Umbilical cord (tissue), 2 donors: ENCODE results near the gene SERINC5. TPM values are rescaled to one million over a fixed set of nuclear protein-coding genes. Genes with fewer than 3 reads are reported as not detected.
"Not testable (repeated sequence)": the region's sequence is repeated elsewhere in the genome, so short reads cannot be mapped to it uniquely, and the experiment has no call there.

ENCODE experiments used
- DNase-seq: peaks from one replicate; pipeline ENCODE4 v3.0.0-alpha.2; 2015; ENCODE audit warnings: low spot score
- total RNA-seq: library from RNA; depleted of rRNA; stranded (reverse); fragments of >200 nt; gene quantifications from one replicate; pipeline ENCODE4 v1.2.3, GENCODE V29; 2014; ENCODE audit warnings: low replicate concordance; ENCODE audit not compliant: insufficient read depth

Gene SERINC5
- total RNA-seq, 1 donor from 2014 or later: 17.1 TPM

DNA sequence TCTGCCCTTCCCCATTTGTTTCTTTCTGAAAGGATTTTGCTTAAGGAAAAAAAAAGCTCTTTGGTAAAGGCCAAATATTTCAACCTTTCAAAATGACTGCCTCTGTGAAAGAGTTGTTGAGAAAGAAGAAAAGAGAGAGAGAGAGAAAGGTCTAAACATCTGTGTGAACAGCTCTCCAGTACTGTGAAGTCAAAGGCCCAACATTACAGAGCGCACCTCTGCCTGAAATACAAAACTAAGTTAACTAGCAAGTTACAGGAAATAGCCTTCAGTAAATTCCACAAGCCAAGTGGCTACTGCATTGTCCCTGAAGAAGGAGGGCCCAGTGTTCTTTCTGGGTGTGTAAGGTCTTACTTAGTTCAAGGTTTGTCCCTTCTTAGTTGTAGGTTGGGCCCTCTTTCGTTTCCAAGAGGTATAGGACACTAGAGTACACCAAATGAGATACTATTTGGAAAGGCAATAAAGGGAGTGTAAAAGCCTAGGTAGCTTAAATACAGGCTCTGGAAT lies 116.3 kb downstream of the SERINC5 start:
- no peak for DNase-seq

DNA sequence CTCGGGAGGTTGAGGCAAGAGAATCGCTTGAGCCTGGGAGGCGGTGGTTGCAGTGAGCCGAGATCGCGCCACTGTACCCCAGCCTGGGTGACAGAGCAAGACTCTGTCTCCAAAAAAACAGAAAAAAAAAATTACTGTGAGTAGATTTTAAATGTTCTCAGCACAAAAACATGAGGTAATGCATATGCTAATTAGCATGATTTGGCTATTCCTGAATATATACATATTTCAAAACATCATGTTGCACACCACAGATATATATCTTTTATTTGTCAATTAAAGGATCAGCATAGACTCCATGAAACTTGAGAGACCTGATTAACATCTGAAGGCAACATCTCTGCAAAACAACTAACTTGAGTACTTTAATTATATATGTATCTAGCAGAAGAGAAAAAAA lies 117.4 kb downstream of the SERINC5 start:
- DNase-seq: no peak

DNA sequence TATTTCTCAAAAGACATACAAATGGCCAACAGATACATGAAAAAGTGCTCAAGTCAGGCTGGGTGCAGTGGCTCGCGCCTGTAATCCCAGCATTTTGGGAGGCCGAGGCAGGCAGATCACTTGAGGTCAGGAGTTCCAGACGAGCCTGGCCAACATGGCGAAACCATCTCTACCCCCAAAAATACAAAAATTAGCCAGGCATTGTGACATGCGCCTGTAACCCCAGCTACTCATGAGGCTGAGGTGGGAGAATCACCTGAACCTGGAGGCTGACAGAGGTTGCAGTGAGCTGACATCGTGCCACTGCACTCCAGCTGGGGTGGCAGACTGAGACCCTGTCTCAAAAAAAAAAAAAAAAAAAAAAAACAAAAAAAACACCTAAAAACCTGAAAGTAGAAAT lies 119.0 kb downstream of the SERINC5 start:
- not testable (repeated sequence) for DNase-seq

DNA sequence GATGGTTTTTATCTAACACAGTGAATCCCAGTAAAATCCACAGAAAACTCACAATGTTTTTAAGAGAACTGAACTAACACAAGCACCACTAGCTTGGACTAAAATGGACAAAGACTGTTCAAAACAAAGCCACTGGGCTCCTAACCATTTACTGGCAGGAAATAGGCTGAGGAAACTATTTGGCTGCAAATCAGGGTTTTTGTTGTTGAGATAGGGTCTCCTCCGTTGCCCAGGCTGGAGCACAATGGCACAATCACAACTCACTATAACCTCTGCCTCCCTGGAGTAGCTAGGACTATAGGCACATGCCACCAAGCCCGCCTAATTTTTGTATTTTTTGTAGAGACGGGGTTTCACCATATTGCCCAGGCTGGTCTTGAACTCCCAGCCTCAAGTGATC lies 121.0 kb downstream of the SERINC5 start:
- no peak for DNase-seq

DNA sequence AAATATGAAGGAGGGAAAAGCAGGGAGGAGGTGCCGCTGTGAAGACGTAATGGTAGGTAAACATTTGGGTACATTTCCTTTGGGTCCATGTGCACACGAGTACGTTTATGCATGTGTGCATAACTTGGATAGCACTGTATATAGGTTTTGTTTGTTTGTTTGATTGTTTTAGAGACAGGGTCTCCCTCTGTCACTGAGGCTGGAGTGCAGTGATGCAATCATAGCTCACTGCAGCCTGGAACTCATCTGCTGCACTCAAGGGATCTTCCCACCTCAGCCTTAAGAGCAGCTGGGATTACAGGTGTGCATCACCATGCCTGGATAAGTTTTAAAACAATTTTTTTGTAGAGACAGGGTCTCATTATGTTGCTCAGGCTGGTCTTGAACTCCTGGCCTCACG lies 126.7 kb downstream of the SERINC5 start:
- no peak for DNase-seq

DNA sequence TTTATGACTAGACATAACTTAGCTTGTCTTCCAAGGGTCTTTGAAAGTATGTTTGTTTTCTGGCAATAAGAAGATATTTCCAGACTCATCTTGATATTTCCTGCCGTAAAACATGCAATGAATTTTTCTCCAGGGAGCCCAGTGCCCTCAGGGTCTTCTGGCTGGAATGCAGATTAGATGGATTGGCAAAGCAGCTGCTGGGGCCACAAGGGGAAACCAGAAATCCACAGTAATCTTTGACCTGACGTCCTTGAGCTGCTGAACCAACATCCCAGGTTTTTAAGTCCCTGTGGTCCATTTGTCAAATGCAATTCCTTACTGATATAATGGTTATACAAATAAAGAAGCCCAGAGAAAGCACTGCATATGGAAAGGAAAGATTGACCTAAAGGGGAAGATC lies 127.7 kb downstream of the SERINC5 start:
- DNase-seq: peak; percentile 67

DNA sequence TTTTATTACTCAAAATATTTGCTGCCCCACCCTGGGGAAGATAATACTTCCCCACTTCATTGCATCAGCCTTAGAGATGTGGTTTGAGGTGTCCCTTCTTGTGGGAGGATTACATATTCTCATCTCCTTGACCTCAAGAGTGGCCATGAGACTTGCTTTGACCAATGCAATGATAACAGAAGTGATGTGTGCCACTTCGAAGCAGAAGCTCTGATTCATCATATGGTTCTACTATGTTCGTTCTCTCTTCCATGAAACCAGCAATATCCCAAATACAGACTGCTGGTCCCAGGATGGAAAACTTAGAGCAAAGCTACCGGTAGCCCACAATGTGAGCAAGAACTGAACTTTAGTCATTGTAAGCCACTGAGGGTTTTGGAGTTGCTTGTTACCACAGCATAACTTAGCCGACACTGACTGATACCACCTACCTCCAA lies 128.7 kb downstream of the SERINC5 start:
- no peak for DNase-seq

DNA sequence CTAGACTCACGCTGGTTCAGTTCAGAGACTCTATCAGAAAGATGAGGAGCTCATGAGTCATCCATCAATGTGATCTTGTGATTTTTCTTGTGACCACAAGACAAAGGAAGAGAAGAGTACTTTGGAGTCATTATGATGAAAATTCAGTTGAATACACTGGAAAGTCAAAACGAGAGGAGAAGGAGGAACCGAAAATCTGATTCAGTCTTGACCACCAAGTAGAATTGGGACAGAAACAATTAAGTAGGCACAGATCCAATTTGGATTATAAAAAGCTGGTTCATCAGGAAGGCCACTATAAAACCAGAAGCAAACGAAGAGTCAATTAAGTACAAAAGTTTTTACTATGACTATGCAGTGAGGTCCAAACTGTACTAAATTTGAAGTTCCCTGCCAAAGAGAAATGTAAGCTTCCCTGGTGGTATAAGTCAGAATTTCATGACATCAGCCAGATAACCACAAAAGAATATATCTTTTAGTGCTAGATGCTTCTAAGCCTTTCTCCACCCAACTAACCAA lies 129.8 kb downstream of the SERINC5 start:
- peak; percentile 60 for DNase-seq

DNA sequence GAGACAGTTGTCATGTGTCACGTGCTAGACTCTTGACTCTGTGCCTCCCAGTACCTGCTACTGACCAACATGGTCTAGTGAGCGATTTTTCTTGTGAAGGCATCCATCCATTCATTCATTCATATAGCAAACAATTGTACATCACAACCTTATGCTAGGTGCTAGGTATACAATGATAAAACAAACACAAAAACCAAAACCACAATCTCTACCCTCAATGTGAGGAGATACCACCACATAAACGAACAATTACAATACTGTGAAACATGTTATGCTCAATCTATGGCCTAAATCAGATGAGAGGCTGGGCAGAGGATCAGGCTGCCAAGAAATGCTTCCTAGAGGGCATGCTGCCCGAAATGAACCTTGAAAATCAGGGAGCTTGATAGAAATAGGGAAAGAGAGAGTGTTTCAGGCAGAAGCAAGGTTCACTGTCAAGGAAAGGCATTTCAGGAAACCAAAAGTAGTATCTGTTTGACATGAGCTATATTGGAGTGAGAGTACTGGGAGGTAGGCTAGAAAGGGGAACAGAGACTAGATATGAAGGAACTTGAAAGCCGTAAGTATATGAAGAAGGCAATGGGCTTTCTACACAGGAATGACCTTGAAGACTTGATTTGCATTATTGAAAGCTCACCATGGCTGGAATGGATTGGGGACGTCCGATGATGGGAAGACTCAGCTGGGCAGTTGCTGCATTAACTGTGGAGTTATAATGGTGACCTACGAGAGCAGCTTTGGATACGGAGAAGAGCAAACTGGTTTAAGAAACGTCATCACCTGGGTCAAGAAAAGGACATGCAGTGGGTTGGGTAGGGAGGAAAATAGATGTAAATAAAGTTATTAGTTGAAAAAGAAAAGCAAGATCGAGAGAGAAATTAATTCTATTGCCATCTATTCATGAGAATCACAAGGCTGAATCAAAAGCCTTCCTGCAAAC lies 130.6 kb downstream of the SERINC5 start:
- DNase-seq: no peak

DNA sequence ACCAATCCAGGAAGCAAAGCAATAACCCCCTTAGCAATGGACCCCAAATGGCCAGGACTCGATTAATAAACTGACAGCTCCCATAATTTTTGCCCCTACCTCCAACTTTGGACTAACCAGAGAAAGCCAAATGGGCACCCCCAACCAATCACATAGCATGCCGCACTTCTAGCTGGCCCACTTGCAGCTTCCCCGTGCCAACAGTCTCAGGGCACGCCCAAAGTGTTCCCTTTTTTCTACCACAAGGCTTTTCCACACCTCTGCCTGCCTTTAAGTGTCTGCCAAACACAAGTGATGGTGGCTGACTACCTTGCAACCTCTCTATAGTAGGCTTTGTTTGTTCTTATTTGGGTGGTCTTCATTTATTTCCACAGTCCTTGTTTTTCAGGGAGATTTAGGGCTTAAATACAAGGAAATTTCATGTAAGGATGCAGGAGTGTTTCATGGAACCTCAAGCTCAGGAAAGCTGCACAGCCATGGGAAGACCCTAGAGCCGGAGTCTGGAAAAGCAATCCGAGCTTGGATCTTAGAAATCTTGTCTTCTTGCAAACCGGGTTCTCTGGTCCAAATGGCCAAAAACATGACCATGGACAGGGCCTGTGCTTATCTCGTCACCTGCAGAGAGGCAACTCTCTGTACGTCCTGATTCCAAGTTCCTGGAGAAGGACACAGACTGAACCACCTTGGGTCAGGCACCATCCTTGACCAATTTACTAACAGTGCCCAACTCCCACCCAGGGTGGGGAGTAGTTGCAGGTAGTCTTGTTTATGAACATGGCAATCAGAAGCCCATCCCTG lies 131.5 kb downstream of the SERINC5 start:
- DNase-seq: no peak

DNA sequence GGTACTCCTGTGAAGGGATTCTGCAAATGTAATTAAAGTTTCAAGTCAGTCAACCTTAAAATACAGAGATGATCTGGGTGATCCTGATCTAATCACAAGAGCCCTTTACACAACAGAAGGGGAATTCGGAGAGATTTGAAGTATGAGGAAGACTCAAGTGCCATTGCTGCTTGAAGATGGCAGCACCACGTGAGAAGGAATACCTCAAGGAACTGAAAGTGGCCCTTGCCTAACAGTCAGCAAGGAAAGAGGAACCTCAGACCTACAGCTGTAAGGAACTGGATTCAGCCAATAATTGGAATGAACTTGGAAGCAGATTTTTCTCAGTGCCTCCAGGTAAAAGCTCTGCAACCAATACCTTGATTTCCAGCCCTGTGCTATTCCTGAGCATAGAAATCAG lies 133.3 kb downstream of the SERINC5 start:
- DNase-seq: no peak

DNA sequence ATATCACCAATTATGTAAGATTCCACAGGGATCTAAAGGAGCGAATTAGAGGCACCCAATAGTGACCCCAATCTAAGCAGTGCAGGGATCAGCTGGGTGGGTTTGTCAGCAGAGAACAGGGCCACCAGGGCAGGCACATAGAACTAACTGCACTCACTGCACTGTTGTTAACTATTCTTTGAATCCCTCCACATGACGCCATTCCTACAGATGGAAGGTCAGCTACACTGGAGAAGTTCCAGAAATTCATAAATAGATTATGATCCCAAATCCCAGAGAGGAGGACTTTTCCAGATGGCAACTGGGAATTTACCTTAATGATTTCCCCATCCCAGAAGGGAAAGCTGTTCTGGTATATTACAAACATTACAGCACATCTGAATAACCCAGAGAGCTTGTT lies 136.5 kb downstream of the SERINC5 start:
- DNase-seq: no peak

DNA sequence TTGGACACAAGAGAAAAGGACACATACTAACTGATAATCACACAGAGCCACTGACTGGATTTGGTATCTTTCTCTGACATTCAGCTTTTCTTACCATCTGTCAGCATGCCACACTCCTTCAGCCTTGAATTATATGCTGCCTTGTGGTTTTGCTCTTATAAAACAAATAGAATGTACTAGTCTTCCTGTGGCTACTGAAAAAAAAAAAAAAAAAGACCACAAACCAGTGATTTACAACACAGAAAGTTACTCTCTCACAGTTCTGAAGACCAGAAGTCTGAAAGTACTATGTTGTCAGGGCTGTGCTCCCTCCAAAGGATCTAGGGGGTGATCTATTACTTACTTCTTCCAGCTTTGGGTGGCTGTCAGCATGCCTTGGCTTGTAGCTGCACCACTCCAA lies 138.4 kb downstream of the SERINC5 start:
- no peak for DNase-seq

DNA sequence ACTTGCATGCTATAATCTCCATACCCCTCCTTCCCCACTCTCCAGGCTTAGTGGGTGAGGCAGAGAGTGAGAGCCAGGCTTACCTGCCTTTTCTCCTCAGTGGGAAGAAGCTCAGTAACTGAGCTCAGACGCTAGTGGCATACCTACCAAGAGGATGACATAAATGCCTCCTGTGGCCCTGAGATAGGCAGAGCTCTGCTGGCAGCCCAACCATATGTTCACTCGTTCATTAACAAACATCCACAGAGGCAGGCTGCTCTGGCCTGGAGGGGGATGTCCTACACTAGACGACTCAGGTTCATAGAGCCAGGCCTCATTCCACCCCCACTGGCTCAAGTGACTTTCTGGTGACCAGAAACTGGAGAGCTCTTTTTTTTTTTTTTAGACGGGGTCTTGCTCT lies 139.4 kb downstream of the SERINC5 start:
- no peak for DNase-seq

DNA sequence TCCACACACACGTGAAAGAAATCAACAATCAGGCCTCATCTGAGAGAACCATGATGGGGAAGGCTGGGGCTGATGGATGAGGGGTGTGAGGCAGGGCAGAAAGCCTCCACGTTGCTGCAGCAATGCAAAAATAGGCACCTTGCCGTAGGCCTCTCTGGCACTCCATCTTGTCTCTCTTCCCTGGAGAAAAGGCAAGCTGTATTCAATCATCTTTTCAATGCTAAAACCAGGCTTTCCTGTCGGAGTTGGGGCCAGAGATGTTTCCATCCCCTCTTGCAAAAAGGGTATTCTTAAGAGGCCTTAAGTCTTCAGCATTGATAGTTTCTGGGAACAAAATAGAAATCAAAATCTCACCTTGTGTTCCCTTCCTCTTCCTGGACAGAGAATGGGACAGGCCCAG lies 139.8 kb downstream of the SERINC5 start:
- no peak for DNase-seq

DNA sequence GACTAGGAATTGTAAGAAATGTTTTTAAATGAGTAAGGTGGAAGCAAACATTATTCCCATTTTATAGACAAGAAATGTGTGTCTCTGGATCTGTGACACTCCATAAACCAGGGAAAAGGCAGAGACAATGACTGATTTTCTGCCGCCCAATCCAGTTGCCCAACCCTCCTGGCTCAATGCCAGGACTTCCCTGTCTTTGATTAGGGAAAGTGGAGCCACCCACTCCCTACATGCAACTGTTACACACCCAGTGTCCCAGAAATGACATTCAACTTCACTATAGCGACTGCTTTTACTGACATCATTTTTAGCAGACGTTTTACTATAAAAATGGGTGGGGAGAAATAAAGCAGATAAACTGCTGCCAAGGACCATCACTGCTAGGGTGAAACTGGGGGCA lies 141.0 kb downstream of the SERINC5 start:
- no peak for DNase-seq

DNA sequence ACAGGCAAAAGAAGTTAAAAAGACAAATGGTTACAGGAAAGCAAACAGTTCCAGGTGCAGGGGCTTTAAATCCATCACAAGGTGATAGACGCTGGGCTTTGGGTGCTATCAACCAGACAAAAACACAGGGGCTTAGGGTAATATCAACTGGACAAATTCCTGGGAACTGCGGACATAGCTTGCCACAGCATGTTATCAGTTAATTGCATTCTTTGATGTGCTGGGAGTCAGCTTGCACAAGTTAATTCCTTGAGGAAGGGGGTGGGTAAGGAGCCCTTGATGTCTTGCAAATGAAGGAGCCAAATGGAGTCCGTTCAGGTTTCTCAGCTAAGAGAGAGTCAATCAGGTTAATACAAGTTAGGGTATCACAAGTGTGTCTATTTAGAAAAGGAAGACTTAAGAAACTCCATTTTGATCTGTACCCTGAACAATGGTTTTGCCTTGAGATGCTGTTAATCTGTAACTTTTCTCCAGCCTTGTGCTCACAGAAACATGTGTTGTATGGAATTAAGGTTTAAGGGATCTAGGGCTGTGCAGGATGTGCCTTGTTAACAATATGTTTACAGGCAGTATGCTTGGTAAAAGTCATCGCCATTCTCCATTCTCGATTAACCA lies 144.4 kb downstream of the SERINC5 start:
- peak; percentile 57 for DNase-seq

DNA sequence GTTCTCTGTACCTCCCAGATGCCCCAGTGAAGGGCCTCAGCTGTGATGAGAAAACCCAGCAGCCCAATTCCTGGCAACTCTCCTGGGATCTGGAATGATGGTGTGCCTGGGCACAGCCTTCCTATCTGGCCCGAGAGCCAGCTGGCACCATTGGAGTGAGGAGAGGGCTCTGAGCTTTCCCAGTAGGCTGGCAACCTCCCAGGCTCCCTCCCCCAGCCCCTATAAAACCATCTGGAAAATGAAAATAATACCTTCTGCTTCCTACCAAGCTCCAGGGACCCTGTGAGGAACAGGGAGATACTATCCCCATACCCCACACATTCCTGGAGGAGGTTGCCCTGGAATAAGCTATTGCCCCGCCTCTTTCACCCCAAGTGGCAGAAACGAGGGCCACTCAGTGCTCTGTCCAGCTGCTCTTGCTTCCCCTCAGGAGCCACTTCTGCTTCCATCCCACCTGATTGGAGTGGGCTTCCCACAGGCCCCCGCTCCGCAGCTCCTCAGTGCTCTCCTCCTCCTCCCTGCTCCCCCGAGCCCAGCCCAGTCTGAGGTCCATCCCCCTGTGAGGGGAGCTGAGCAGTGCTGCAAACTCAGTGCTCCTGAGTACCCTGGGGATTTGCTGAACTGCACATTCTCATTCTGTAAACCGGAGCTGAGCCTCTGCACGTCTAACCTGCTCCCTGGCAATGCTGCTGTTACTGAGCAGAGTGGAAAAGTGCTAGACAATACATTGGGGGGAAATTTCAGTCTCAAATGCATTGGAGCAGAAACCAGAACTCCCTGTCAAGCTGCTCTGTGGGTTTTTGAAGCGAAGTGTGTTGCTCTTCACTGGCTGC lies 146.0 kb downstream of the SERINC5 start:
- peak; percentile 80 for DNase-seq

DNA sequence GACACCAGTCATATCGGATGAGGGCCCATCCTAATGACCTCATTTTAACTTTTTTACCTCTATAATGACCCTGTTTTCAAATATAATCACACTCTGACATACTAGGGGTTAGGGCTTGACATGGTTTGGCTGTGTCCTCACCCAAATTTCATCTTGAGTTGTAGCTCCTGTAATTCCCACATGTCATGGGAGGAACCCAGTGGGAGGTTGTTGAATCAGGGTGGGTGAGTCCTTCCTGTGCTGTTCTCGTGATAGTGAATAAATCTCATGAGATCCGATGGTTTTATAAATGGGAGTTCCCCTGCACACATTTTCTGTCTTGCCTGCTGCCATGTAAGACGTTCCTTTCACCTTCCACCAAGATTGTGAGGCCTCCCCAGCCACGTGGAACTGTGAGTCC lies 148.9 kb downstream of the SERINC5 start:
- DNase-seq: no peak

DNA sequence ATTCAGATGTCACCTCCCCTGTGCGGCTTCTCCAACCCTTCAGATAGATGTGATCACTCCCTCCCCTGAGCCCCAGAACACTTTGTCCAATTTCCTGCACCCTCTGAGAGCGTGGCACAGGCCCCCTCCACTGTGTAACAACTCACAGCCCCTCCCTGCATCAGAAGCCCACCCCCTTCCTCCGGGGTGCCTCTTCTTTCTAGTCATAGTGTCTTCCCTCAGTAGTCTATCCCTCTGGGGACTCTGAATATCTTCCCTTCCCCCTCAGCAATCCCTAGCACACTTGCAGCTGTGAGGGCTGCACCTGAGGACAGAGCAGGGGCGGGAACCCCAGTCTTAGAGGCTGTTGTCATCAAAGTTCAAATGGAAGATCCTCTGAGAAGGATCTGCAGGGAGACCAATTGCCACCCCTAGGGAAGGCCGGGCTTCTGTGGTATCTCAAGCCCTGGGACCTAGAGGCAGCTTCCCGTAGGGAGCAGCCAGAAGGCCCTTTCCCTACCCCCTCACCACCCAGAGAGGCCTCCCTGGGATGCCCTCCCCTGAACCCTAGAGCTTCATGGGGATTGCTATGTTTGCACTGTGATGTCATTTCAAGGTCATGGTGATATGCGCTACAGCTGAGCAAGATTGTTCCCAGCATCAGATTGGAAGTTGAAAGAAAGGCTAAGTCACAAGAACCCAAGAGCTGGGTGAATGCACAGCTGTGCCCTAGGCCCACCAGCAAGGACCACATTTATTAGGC lies 150.0 kb downstream of the SERINC5 start:
- DNase-seq: no peak
